Testis (tissue), 2 donors: ENCODE measurements around the gene MAP3K2.

Experiments used
- POLR2A ChIP-seq: fragments of 450-650 bp; IDR thresholded peaks from one replicate; pipeline ENCODE4 v1.6.1; 2017; ENCODE audit warnings: antibody characterized with exemption, mild to moderate bottlenecking, moderate library complexity
- TF ChIP-seq, protein P1 (sequence below), 3 experiments: fragments of 450-650 bp in 2 of 3; fragments of 200-600 bp in 1 of 3; sonication (generic) in 1 of 3; IDR thresholded peaks; one replicate each; pipeline ENCODE4 v1.5.1; 2016 to 2019; ENCODE audit warnings: antibody characterized with exemption in 3 of 3, mild to moderate bottlenecking in 2 of 3, moderate library complexity in 1 of 3

DNA sequence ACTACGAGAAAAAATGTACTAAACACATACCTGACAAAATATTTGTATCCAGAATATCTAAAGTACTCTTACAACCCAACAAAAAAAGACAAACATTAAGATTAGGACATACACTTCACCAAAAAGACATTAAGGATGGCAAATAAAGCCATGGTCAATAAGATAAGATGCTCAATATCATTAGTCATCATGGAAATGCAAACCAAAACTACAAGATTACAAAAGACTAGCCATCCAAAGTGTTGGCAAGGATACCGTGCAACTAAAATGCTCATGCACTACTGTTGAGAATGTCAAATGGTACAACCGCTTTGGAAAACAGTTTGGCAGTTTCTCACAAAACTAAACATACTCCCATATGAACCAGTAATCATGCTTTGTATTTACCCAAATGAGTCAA lies 29.7 kb downstream of the MAP3K2 start:
- TF ChIP-seq POLR2A = no peak
- TF ChIP-seq, protein P1, sequence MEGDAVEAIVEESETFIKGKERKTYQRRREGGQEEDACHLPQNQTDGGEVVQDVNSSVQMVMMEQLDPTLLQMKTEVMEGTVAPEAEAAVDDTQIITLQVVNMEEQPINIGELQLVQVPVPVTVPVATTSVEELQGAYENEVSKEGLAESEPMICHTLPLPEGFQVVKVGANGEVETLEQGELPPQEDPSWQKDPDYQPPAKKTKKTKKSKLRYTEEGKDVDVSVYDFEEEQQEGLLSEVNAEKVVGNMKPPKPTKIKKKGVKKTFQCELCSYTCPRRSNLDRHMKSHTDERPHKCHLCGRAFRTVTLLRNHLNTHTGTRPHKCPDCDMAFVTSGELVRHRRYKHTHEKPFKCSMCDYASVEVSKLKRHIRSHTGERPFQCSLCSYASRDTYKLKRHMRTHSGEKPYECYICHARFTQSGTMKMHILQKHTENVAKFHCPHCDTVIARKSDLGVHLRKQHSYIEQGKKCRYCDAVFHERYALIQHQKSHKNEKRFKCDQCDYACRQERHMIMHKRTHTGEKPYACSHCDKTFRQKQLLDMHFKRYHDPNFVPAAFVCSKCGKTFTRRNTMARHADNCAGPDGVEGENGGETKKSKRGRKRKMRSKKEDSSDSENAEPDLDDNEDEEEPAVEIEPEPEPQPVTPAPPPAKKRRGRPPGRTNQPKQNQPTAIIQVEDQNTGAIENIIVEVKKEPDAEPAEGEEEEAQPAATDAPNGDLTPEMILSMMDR (IDR thresholded peaks at IDR 0.05) = no peak
